Measurements from ENCODE around the gene IL34. TPM values are rescaled to one million over a fixed set of nuclear protein-coding genes. Genes with fewer than 3 reads are reported as not detected.

IL34 gene
- total and polyA plus RNA-seq, 2 of the 13 experiments (the other 11 are each of a cell fraction or from before 2014, with no cell fraction given), result 1.2 to 1.3 TPM

- TF ChIP-seq PATZ1 (CRISPR knock-in tag; IDR thresholded peaks at IDR 0.05) (peak; percentile 66), REPIN1 (CRISPR knock-in tag; IDR thresholded peaks at IDR 0.05; ENCODE audit: borderline replicate concordance, low read depth) (no peak), ZNF724P (CRISPR knock-in tag; IDR thresholded peaks at IDR 0.05; ENCODE audit: borderline replicate concordance) (no peak), ESRRA (CRISPR knock-in tag; IDR thresholded peaks at IDR 0.05; ENCODE audit: low read depth) (no peak), ZNF460 (CRISPR knock-in tag; IDR thresholded peaks at IDR 0.05; ENCODE audit: borderline replicate concordance) (no peak), ZBTB33 (CRISPR knock-in tag; IDR thresholded peaks at IDR 0.05) (no peak), PAX8 (CRISPR knock-in tag; IDR thresholded peaks at IDR 0.05; ENCODE audit: borderline replicate concordance) (no peak), EP300 (IDR thresholded peaks at IDR 0.05; ENCODE audit: low read depth in 2 of 2, low read length in 2 of 2) (no peak), EP300 (CRISPR knock-in tag; IDR thresholded peaks at IDR 0.05; ENCODE audit: borderline replicate concordance) (no peak), TFE3 (CRISPR knock-in tag; IDR thresholded peaks at IDR 0.05) (no peak), ATF7 (IDR thresholded peaks at IDR 0.05) (no peak), ATF7 (CRISPR knock-in tag; IDR thresholded peaks at IDR 0.05) (no peak), TBX2 (CRISPR knock-in tag; IDR thresholded peaks at IDR 0.05; ENCODE audit: borderline replicate concordance) (no peak), KLF12 (CRISPR knock-in tag; IDR thresholded peaks at IDR 0.05; ENCODE audit: borderline replicate concordance) (no peak), NRL (CRISPR knock-in tag; IDR thresholded peaks at IDR 0.05; ENCODE audit: borderline replicate concordance) (no peak), ZNF780A (CRISPR knock-in tag; IDR thresholded peaks at IDR 0.05) (no peak), MTA1 (CRISPR knock-in tag; IDR thresholded peaks at IDR 0.05; ENCODE audit: borderline replicate concordance) (no peak), CSRNP1 (CRISPR knock-in tag; IDR thresholded peaks at IDR 0.05) (peak; percentile 28; the same call in 1 of the 2 replicates), ZNF556 (CRISPR knock-in tag; IDR thresholded peaks at IDR 0.05; ENCODE audit: borderline replicate concordance) (no peak), ATM (IDR thresholded peaks at IDR 0.05; ENCODE audit: borderline replicate concordance) (no peak), ZNF350 (CRISPR knock-in tag; IDR thresholded peaks at IDR 0.05; ENCODE audit: borderline replicate concordance, low read depth) (no peak), KAT2B (IDR thresholded peaks at IDR 0.05; ENCODE audit: borderline replicate concordance, low read depth, low read length) (no peak)
These were observed 15.7 kb downstream of the IL34 start (continued) for GRCh38 chr16:70661918-70662641.
